Urinary bladder (tissue), 4 donors: ENCODE results near the gene SMIM13. TPM values are rescaled to one million over a fixed set of nuclear protein-coding genes. Genes with fewer than 3 reads are reported as not detected.

Experiments used
- DNase-seq: peaks from one replicate; pipeline ENCODE4 v3.0.0-alpha.2; 2015; ENCODE audit errors: extremely low spot score
- H3K27ac ChIP-seq: one replicate; pipeline ENCODE4 v1.5.1; 2013; ENCODE audit warnings: low read depth, mild to moderate bottlenecking, moderate library complexity
- H3K36me3 ChIP-seq: one replicate; pipeline ENCODE4 v1.6.1; 2013; ENCODE audit warnings: mild to moderate bottlenecking, moderate library complexity; ENCODE audit not compliant: insufficient read depth
- H3K4me1 ChIP-seq: one replicate; pipeline ENCODE4 v1.6.1; 2013; ENCODE audit warnings: mild to moderate bottlenecking, moderate library complexity; ENCODE audit not compliant: insufficient read depth
- H3K4me3 ChIP-seq: one replicate; pipeline ENCODE4 v1.5.1; 2013; ENCODE audit warnings: low read depth, low read length
- WGBS: extraction: QIAGEN DNeasy Blood & Tissue Kit; methylation state at CpG from one replicate; pipeline ENCODE4 v1.1.7; 2013; 5-methylcytosine and 5-hydroxymethylcytosine counted together
- polyA plus RNA-seq: library from polyadenylated mRNA; stranded (reverse); fragments of 200-250 nt; gene quantifications from one replicate; pipeline ENCODE4 v1.2.3, GENCODE V29; 2013
- total RNA-seq: library from RNA; depleted of rRNA; stranded (reverse); fragments of >200 nt; gene quantifications from one replicate; pipeline ENCODE4 v1.2.3, GENCODE V29; 2014
- donor health status: healthy with polysubstance abuse.
- donor health status: healthy.

Gene SMIM13
- total RNA-seq (28.4 TPM), polyA plus RNA-seq (7.5 TPM)

- peak within 1 kb of the TSS; percentile 99 for H3K27ac ChIP-seq
- H3K36me3 ChIP-seq = no peaks in the 10 kb centered on the region
- peaks cover 1% of the 10 kb centered on the region for H3K4me1 ChIP-seq
- peak; percentile 96 for DNase-seq
- H3K4me3 ChIP-seq = peak within 1 kb of the TSS; percentile 94
- under 1% methylated on average over 90 of the region's 90 CpGs for WGBS
Measured at GRCh38 chr6:11093626-11094410, at the start of gene SMIM13. Gene SMIM13, plus strand, starts transcription at chr6:11093834. Its CDS starts 480 bp downstream, at chr6:11094314.

GRCh38 chr6:11043961-11044711 lies 49.5 kb upstream of the SMIM13 start, which contains the start of gene ELOVL2:
Gene ELOVL2, minus strand, starts transcription at chr6:11044305. Its CDS starts 75 bp downstream, at chr6:11044230.
- Histone ChIP-seq H3K36me3 (no peaks in the 10 kb centered on the region), H3K4me3 (peak within 1 kb of the TSS; percentile 81), H3K4me1 (peaks cover 8% of the 10 kb centered on the region), H3K27ac (no peak within 1 kb of the TSS)
- WGBS = 1% methylated on average over 114 of the region's 124 CpGs
- no peak for DNase-seq

- H3K36me3 ChIP-seq = no peaks in the 10 kb centered on the region
- 31% methylated on average over 23 of the region's 23 CpGs for WGBS
- no peak overlapping the region for H3K27ac ChIP-seq
- peaks cover 8% of the 10 kb centered on the region for H3K4me1 ChIP-seq
- peak overlapping the region; percentile 81 for H3K4me3 ChIP-seq
- no peak for DNase-seq
Measured at GRCh38 chr6:11044712-11045167, 48.9 kb upstream of the SMIM13 start.

GRCh38 chr6:11050731-11051130 lies 42.9 kb upstream of the SMIM13 start:
- Histone ChIP-seq H3K4me1 (no peaks in the 10 kb centered on the region), H3K27ac (no peak overlapping the region), H3K4me3 (no peak overlapping the region), H3K36me3 (no peaks in the 10 kb centered on the region)
- no peak for DNase-seq
- 40% methylated on average over 2 of the region's 2 CpGs for WGBS

- no peak for DNase-seq
- WGBS = 83% methylated on average over 5 of the region's 5 CpGs
- no peaks in the 10 kb centered on the region for H3K36me3 ChIP-seq
- no peak overlapping the region for H3K27ac ChIP-seq
- H3K4me1 ChIP-seq = no peaks in the 10 kb centered on the region
- no peak overlapping the region for H3K4me3 ChIP-seq
Measured at GRCh38 chr6:11053307-11053706, 40.3 kb upstream of the SMIM13 start.

GRCh38 chr6:11054722-11055121 lies 38.9 kb upstream of the SMIM13 start:
- Histone ChIP-seq H3K4me3 (no peak overlapping the region), H3K27ac (no peak overlapping the region)

GRCh38 chr6:11055127-11055627 lies 38.5 kb upstream of the SMIM13 start:
- no peak for DNase-seq
- 52% methylated on average over 4 of the region's 4 CpGs for WGBS
- Histone ChIP-seq H3K36me3 (no peaks in the 10 kb centered on the region), H3K4me3 (no peak overlapping the region), H3K4me1 (no peaks in the 10 kb centered on the region), H3K27ac (no peak overlapping the region)

More at GRCh38 chr6:11054722-11055121, 38.9 kb upstream of the SMIM13 start:
- H3K4me1 ChIP-seq = no peaks in the 10 kb centered on the region
- 86% methylated on average over 1 of the region's 1 CpG for WGBS
- no peak for DNase-seq
- H3K36me3 ChIP-seq = no peaks in the 10 kb centered on the region

GRCh38 chr6:11056871-11057270 lies 36.8 kb upstream of the SMIM13 start:
- no peak for DNase-seq
- no peak overlapping the region for H3K27ac ChIP-seq
- H3K4me3 ChIP-seq = no peak overlapping the region
- 74% methylated on average over 1 of the region's 1 CpG for whole genome bisulfite sequencing
- no peaks in the 10 kb centered on the region for H3K4me1 ChIP-seq
- H3K36me3 ChIP-seq = no peaks in the 10 kb centered on the region

GRCh38 chr6:11058406-11058805 lies 35.2 kb upstream of the SMIM13 start:
- no peak for DNase-seq
- no peaks in the 10 kb centered on the region for H3K4me1 ChIP-seq
- H3K4me3 ChIP-seq = no peak overlapping the region
- 96% methylated on average over 5 of the region's 5 CpGs for WGBS
- H3K27ac ChIP-seq = no peak overlapping the region
- no peaks in the 10 kb centered on the region for H3K36me3 ChIP-seq

GRCh38 chr6:11062083-11062482 lies 31.6 kb upstream of the SMIM13 start:
- H3K27ac ChIP-seq = no peak overlapping the region
- DNase-seq = no peak
- no peaks in the 10 kb centered on the region for H3K4me1 ChIP-seq
- 96% methylated on average over 4 of the region's 4 CpGs for WGBS
- H3K36me3 ChIP-seq = no peaks in the 10 kb centered on the region
- no peak overlapping the region for H3K4me3 ChIP-seq

- Histone ChIP-seq H3K4me3 (no peak overlapping the region), H3K4me1 (no peaks in the 10 kb centered on the region), H3K27ac (no peak overlapping the region), H3K36me3 (no peaks in the 10 kb centered on the region)
- 88% methylated on average over 2 of the region's 2 CpGs for WGBS
- no peak for DNase-seq
Measured at GRCh38 chr6:11062715-11063114, 30.9 kb upstream of the SMIM13 start.

GRCh38 chr6:11064836-11065235 lies 28.8 kb upstream of the SMIM13 start:
- no peak overlapping the region for H3K27ac ChIP-seq
- DNase-seq = no peak
- WGBS = 68% methylated on average over 3 of the region's 3 CpGs
- no peaks in the 10 kb centered on the region for H3K4me1 ChIP-seq
- H3K4me3 ChIP-seq = no peak overlapping the region
- no peaks in the 10 kb centered on the region for H3K36me3 ChIP-seq

- no peak for DNase-seq
Measured at GRCh38 chr6:11065436-11066202, 28.0 kb upstream of the SMIM13 start.

More at GRCh38 chr6:11065436-11066202, 28.0 kb upstream of the SMIM13 start:
- WGBS = 90% methylated on average over 6 of the region's 6 CpGs
- no peaks in the 10 kb centered on the region for H3K36me3 ChIP-seq
- H3K4me1 ChIP-seq = no peaks in the 10 kb centered on the region
- no peak overlapping the region for H3K4me3 ChIP-seq
- H3K27ac ChIP-seq = no peak overlapping the region
